Upper lobe of left lung (tissue), 4 donors: Measurements from ENCODE around the gene BLACAT1.

Source experiments
- CTCF ChIP-seq, 6 experiments: fragments of 450-650 bp in 4 of 6; fragments of 200-600 bp in 2 of 6; sonication (generic) in 2 of 6; IDR thresholded peaks; one replicate each; pipeline ENCODE4 v1.5.1; 2016 to 2019; ENCODE audit warnings: antibody characterized with exemption in 6 of 6
- POLR2AphosphoS5 ChIP-seq, 2 donors: sonication (generic); formaldehyde crosslinking; IDR thresholded peaks; one replicate each; pipeline ENCODE4 v1.5.1; 2017; ENCODE audit warnings: antibody characterized with exemption in 2 of 2

DNA sequence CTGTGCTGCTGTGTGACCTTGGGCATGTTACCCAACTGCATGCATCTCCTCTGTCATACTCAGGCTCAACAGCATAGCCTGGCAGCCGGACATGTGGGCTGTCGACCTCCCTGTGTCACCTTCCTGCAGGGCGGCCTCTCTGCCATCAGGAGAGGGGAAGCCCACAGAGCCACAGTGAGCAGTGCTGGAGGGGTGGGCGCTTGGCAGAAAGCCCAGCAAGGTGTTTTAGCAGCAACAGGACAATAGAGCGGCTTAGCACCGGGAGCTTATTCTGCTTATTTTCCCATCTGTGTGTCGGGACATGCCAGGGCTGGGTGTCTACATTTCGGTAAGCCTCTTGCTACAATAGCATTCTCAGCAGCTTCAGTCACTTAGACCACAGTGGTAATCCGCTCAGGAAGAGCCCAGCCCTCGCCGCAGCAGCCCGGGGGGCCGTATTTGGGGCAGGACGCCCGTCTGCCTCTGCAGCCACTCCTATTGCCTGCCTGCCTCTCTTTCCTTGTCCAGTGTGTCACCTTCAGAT is 25.8 kb upstream of the BLACAT1 start:
- TF ChIP-seq POLR2AphosphoS5 (IDR thresholded peaks at IDR 0.05), result no peak
- TF ChIP-seq CTCF (IDR thresholded peaks at IDR 0.05), result no peak
